Measurements from ENCODE around the gene ONECUT3.

Gene ONECUT3

DNA sequence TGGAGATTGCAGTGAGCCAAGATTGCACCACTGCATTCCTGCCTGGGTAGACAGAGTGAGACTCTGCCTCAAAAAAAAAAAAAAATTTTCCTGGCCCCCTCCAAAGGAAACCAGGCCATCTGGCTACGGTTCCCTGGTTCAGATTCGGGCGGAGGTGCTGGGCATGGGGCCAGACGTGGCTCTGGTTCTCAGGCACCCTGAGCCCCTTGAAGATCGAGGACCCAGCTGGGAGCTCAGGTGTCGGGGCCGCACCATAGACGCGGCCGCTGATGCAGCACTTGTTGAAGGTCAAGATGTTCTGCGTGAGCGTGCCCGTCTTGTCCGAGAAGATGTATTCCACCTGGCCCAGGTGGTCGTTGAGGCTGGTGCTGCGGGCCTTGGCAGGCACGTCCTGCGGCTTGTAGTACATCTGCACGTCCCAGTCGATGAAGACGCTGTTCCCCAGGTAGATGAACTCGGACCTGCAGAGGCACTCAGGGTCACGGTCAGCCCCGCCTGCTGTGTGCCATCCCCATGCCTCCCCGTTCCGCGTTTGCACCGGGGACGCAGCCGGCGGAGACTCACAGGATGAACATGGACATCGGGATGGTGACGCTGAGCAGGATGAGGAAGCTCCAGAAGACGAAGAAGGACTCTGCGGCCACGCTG, 46.5 kb downstream of the ONECUT3 start:
- no peak for DNase-seq

DNA sequence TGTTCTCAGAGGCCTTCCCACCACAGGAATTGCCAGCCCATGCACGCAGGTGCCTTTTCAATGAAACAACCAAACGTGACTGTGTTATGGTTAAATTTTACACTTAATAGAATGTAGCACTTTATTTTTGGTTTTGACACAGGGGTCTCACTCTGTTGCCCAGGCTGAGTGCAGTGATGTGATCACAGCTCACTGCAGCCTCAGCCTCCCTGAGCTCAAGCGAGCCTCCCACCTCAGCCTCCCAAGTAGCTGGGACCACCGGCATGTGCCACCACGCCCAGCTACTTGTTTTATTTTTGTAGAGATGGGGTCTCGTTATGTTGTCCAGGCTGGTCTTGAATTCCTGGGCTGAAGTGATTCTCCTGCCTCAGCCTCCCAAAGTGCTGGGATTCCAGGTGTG, 51.6 kb downstream of the ONECUT3 start:
- DNase-seq: no peak

DNA sequence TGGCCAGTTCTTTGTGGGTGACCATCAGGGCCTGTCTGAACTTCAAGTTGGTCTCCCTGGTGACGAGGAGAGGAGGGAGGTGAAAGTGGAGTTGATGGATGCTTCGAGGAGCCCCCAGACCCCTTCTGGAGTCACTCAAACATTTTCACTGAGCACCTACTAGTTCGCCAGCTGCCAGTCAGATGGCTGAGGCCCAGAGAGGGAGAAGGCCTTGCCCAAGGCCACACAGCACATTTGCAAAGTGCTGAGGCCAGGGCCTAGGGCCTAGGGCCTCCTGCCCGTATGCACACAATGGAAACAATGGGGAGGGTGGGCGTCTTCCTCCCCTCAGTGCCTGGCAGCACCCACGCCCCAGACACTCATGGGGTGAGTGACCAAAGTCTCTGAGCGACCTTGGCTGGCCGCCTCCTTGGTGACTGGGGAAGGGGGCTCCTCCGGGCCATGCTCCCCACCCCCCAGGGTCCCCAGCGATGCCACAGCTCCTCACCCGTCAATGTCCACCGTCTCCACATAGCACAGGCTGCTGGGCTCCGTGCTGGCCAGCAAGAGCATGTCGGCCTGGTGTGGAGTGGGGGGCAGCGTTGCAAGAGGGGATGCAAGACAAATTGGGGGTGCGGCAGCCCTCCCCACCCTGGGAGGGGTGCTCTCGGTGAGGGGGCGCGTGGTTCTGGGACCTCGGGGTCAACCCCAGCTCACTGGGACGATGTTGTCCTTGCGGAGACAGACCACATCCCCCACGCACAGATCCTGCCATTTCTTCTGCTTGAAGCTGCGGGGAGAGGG, 52.3 kb downstream of the ONECUT3 start:
- DNase-seq: no peak

DNA sequence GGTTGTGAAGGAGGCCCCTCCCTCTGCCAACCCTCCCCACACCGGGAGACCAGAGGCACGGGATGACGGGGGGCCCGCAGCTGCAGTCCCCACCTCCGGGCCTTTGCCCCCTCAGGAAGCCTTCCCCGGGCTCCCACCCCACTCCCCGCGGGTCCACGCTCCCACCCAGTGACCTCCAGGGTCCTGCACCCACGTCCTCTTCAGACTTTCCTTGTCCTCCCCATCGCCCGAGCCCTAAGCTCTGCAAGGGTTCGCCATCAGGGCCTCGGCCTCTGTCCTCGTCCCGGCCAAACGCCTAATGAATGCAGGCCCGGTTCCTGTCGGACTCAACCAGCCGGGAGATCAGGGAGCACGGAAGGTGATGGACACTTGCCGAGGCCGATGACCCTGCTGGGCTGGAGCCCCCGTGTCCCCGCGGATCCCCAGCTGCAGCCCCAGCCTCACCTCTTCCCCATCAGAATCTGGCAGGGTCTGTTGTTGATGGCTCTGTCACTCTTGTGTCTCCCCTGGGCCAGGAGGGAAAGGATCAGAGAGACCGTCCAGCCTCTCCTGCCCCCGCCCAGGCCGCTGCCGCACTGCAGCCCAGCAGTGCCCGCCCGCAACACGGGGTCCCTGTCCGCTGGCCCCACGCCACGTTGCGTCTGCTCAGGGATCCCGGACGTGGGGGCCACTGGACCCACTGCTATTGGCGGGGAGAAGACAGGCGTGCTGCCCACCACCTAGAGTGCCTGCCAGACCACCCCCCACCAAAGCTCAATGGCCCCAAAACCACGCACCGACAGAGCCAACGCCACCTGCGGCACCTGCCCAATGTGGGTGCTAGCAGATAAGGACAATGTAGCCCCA, 53.1 kb downstream of the ONECUT3 start:
- DNase-seq: no peak

DNA sequence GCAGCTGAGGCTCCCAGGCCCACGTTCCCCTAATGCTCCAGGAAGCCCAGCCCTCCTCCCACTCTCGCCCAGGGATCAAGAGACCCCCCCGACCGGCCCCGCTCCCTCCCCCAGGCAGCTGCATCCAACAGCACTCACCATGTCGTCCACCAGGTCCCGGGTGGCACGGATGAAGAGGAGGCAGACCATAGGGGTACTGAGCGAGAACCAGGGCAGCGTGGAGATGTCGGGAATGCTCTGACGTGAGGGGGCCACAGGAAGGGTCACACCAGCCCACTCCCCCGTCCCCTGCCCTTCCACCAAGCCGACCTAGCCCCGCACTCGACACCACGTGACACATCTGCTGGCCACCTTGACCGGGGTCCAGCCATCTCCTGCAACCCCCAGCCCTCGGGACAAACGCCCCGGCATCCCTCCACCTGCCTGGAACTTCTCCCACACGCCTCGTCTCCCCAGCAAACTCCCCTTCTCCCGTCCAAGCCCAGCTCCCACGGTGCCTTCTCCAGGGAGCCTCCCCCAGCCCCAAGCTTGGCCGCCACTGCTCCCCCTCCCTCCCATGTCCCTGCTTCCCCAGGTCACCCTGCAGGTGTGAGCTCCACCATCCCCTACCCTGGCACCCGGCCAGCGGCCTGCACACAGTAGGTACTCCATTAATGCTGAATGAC, 53.9 kb downstream of the ONECUT3 start:
- DNase-seq: no peak

DNA sequence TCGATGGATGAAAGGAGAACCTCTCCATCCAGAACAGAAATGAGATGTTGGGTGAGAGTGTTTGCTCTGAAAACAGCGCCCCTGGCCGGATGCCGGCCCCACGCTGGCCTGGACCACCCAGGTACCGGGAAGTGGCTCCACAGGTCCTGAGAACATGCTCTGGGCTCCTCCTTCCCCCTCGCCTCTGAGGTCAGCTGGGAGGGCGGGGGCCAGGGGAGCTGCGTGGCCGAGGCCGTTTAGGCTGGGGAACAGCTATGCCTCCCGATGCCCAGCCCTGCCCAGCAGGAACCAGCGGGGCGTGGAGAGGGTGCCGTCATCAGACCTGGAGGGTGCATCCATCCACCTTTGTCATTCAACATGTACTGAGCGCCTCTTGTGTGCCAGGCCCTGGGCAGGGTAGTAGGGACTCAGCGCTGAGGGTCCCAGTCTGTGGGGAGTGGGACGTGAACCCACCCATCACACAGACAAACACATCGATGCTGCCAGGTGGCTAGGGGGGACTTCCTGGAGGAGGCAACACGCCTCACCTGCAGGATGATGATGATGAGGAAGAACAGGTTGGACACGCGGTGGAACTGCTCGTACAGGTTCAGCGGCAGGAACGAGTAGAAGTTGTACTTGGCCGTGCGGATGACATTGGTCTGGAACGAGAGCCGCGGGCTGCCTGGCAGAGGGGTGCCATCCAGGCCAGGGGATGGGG, 54.5 kb downstream of the ONECUT3 start:
- DNase-seq: no peak

DNA sequence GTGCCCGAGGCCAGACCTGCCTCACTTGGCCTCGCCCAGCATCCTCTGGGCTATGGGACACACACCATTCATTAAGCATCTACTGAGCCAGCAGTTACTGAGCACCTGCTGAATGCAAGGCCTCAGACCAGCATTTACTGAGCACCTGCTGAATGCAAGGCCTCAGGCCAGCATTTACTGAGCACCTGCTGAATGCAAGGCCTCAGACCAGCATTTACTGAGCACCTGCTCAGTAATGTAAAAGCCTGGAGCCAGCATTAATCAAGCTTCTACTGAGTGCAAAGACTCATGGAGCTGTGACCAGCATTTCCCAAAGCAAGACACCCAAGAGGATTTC, 55.1 kb downstream of the ONECUT3 start:
- DNase-seq: no peak

DNA sequence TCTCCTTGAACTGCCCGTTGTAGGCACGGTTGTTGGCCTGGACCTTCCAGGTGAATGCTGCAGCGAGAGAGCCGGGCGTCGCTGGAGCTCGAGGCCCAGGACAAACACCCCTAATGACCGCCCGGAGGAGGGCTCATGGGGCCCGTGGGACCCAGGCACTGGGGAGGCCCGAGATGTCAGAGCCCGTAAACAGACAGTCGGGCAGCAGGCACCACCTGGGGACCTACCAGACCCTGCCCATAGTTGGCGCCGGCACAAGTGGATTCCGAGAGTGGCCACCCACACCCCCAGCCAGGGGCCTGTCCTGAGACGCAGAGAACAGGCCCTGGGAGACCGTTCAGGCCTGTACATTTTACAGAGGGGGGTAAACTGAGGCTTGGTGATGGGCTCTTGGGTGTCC, 56.4 kb downstream of the ONECUT3 start:
- no peak for DNase-seq

DNA sequence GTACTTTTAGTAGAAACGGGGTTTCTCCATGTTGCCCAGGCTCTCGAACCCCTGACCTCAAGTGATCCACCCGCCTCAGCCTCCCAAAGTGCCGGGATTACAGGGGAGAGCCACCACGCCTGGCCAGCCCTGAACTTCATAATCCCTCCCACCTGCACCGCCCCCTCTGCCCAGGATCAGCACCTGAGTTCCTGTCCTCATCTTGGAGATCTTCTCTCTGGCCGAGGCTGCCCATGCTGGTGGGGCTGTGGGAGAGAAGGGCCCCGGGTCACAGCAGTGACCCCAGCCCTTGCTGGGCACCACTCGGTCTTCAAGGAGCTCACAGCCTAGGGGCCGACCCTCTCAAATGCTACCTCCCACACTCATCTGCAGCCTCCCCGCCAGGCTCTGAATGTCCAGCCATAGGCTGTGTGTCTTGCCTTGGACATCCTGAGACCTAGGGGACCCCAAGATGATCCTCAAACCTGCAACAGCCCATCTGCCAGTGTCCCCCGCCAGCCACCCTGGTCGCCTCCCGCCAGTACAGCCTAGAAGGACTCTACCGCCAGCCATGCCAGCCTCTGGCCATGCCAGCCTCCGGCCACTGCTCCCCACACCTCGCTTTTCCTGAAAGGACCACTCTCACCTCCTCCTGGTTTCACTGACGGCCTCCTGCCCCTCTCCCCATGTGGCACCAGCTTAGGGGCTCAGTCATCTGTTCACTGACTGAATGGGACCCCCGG, 57.3 kb downstream of the ONECUT3 start:
- DNase-seq: no peak

DNA sequence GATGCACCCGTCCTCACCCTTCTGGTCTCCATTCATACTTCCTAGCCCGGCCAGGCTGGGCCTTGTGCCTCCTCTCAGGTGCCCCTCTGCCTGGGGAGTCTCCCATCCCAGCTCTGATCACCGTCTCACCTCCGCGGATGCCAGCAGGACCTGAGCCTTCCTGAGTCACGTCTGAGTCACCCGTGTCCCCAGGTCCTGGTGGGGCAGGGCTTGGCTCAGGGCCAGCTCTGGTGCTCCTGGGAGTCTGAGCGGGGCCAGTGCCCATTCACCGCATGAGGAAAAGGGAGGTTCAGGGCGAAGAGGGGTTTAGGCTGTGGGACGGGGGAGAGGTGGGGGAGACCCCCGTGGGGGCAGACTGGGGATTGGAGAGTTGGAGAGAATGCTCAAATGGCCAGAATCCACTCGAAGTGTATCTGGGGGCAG, 58.2 kb downstream of the ONECUT3 start:
- DNase-seq: no peak

DNA sequence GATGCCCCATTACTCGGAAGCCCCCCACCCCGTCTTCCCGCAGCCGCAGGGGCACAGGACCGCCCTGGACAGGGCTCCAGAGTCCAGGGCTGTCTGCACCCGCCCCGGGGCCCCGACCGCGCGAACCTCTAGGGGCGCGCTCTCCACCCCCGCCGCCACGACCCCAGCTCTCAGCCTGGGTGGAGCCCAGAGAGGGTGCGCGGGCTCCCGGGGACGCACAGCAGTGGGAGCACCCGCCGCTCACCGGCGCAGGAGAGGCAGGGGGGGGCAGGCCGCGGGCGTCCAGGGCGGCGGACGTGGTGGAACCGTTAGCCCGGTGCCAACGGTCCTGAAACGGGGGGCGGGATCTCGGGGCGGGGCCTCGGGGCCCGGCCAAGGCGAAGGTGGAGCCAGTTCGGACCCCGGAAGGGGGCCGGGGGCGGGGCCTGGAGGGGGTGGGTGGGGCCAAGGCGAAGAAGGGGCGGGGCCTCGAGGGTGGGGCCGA, 58.7 kb downstream of the ONECUT3 start, which contains the start of gene ATP8B3:
TSS of gene ATP8B3 (minus strand) at position 335 of the 484 bp plus-strand sequence. CDS start 540 bp downstream, outside the sequence.
- no peak for DNase-seq

DNA sequence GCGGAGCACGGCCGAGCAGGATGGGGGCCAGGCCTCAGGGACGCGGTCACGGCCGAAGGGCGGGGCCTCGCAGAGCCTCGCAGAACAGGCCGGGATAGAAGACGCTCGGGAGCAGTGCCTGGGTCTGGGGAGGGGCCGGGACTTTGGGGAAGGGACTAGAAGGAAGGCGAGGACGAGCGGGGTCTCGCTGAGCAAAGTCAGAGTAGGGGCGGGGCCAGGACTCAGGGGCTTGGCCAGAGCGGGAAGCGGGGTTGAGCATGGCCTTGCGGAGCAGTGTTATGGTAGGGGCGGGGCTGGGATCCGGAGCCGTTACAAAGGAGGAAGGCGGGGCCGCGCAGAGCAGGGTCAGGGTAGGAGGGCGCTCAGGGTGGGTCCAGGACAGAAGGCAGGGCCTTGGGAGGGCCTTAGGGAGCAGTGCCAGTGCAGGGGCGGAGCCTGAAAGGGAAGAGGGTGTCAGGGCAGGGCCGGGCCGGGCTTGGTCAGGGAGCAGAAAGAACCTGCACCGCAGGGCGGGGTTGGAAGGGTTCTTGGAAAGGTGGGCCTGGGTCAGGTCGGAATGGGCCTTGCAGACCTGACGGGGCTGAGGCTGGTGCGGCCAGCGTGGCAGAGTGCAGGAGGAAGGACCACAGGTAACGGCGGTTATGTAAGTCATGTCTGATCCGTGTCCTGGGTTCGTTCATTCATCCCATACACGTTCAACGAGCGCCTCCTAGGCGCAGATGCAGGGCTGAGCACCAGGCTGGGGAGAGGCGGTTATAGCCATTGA, 59.3 kb downstream of the ONECUT3 start:
- peak; percentile 77 for DNase-seq

DNA sequence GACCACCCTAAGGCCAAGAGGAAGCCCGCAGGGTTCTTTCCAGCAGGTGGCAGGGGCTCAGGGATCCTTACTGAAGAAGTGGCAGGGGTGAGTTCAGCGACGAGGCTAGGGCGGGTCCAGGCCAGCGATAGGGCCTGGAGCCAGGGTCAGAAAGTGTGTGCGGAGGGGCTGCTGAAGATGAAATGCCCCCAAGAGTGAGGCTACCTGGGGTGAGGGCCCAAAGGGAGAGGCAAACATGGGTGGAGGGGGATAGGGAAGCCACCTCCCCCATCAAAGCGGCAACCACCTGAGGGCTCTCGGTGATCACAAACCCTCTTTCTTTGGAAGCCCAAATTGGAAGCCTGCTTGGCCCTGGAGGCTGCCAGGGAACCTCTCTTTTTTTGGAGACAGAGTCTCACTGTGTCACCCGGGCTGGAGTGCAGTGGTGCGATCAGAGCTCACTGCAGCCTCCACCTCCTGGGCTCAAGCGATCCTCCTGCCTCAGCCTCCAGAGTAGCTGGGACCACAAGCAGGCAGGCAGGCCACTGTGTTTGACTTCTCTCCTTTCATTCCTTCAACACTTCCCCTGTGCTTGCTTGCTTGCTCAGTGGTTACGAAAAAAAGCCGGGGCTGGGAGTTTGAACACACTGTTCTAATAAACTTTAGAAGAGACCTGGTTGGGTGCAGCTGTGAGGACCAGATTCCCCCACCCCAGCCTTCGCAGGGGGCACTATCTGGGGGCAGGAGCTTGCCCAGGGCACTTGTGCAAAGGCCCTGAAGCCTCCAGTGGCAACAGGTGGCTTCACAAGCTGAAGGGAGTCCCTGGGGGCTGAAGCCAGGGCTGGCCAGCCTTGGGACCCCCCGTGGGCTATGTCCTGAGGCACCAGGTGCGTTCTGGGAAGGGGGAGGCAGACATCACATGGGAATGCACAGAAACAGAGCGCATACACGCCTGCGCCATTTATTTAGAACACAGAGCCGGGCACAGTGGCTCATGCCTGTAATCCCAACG, 60.2 kb downstream of the ONECUT3 start:
- no peak for DNase-seq

DNA sequence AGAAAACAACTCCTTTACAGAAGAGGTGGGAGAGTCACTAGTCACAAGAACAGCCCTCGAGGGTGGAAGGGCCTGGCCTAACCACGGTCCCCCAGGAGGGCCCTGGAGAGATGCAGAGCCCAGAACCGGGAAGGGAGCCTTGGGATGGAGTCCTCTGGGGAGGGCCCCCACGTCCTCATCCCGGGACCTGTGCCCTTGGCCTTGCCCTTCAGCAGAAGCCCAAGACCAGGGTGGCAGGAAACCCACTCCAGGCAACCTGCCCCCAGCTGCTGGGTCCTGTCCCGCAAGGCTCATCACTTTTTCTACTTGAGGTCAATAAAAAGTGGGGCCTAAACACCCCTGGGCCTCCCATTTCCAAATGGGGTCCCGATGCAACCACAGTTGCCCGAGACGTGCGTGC, 61.1 kb downstream of the ONECUT3 start:
- DNase-seq: no peak

DNA sequence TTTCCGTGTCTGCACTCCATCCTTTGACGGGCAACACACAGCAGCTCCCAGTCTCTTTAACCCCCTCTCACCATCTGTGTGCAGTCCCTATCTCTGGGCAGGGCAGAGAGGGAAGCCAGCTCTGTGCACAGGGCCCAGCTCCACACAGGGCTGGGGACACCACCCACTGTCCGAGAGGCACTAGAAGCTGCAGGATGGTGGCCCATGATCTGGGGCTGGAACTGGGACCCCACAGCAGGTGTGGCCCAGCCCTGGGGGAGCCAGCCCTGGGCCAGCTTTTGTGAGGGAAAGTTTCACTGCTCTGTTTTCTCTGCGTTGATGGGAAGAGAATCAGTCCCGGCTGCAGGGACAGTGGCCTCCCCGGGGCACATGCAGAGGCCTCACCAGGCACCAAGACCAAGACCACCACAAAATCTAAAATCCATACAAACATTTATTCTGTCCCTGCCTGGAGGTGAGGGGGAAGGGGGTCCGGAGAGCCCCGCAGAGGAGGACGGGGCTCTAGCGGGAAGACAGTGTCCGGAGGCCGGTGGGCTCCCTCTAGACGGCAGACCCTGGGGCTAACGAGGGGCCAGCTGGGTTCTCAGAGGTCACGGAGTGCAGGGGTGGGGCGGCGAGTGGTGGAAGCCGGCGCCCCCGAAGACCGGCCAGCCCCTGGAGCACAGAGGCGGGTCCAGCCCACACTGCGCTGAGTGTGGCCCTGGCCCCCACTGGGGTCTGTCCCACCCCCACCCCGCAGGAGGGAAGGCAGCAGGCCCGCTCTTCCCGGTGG, 61.7 kb downstream of the ONECUT3 start:
- no peak for DNase-seq

DNA sequence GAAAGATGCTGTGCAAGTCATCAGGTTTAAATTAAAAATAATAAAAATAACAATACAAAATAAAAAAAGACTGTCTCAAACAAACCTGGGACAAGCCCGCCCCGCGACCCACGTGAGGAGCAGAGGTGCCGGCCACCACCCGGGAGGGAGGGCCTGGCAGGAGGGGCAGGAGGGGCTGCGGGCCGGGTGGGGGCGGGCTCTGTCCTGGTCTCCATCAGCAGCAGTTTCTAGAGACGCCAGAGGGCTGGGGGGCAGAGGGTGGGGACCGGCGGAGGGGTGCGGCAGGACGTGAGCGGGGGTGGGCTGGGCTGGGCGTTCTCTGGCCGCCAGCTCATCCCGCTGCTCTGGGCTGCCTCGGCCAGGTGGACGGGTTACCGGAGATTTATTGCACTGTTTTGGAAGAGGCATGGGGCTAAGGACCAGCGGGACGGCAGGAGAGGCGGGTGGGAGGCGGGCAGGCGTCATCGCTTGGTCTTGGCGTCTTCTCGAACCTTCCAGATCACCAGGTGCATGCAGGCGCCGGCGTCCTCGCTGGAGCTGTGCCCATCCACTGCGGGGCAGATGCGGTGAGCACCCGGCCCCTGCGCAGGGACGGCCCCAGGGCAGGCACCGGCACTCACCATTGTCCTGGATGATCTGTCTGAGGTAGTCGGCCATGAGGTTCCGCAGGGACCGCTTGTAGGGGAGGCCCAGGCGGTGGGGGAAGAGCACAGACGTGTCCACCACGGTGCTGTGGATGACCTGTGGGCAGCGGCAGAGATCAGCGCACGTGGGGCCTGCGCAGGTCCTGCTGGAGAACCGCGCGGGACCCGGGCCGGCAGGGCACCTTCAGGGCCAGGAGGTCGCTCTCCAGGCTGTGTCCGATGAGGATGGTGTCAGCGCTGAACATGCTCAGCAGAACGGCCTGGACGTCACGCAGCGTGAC, 62.6 kb downstream of the ONECUT3 start:
- no peak for DNase-seq

DNA sequence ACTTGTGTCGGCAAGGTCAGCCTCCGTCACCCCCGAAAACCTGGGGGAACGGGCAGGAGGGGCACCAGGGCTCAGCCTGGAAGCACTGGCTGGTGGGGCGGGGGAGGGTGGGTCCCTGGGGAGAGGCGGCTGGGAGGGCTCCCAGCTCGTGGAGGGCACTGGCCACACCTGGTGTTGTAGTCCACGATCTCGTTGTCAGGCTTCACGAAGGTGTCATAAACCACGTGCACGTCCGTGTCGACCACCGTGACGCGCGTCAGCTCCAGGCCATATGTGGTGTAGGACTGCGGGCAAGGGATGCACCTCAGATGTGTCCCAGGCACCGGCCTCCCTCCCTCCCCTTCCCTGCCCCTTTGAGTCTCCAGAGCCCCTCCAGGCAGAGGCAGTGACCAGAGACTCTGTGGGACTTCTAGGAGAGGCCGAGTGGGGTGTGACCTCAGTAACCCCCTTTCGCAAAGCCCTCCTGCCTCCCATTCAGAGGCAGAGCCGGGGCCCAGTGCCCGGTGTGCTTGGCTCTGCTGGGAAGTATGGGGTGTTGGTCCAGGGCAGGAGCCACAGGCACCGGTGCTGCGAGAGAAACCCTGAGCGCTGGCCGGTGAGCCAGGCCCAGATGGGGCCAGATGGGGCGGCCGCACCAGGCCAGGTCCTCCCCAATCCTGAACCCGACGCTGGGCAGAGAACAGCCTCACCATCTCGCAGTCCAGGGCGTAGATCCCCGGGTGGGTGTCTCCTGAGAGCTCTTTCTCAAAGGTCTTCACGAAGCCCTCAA, 63.4 kb downstream of the ONECUT3 start:
- no peak for DNase-seq
